HepG2 (cell line): Measurements from ENCODE around the gene GTPBP6. TPM values are rescaled to one million over a fixed set of nuclear protein-coding genes. Genes with fewer than 3 reads are reported as not detected.

Experiments used
- ATF1 ChIP-seq: IDR thresholded peaks from 2 replicates; pipeline ENCODE4 v1.6.1; 2016; ENCODE audit warnings: mild to moderate bottlenecking, control low read depth
- FOXK2 ChIP-seq: fragments of 450-650 bp; IDR thresholded peaks from 2 replicates; pipeline ENCODE4 v1.6.1; 2016
- FOXM1 ChIP-seq: sonication (generic); formaldehyde crosslinking; IDR thresholded peaks from 2 replicates; pipeline ENCODE4 v1.5.0; 2020; ENCODE audit warnings: missing genetic modification reagents
- FOXP1 ChIP-seq, 2 experiments: fragments of 450-650 bp in 1 of 2; IDR thresholded peaks; 2 replicates each; pipeline ENCODE4 v1.6.1; 2017 to 2018; ENCODE audit warnings: antibody characterized with exemption in 1 of 2
- SMARCE1 ChIP-seq: fragments of 450-650 bp; IDR thresholded peaks from 2 replicates; pipeline ENCODE4 v1.6.1; 2017; ENCODE audit warnings: borderline replicate concordance
- ZNF451 ChIP-seq: sonication (generic); formaldehyde crosslinking; IDR thresholded peaks from 2 replicates; pipeline ENCODE4 v1.5.0; 2020; ENCODE audit warnings: mild to moderate bottlenecking, missing genetic modification reagents
- polyA plus RNA-seq, 8 experiments: library from polyadenylated mRNA; depleted of rRNA in 3 of 8; stranded (reverse) in 7 of 8; unstranded in 1 of 8; fragments of >200 nt; fragmentation: Illumina TruSeq in 4 of 8; extraction: Trizol in 4 of 8; gene quantifications; 2 replicates each; pipeline versions ENCODE4 v1.2.1 to v1.2.3, GENCODE V29; 2011 to 2016; ENCODE audit warnings: low read depth in 4 of 8, missing spikeins in 1 of 8, mixed read lengths in 1 of 8; ENCODE audit not compliant: insufficient read depth in 1 of 8
- total RNA-seq, 5 experiments: library from RNA; depleted of rRNA; stranded (reverse); fragments of >200 nt; fragmentation: Illumina TruSeq; extraction: Trizol; gene quantifications; 2 replicates each; pipeline ENCODE4 v1.2.3, GENCODE V29; 2016; ENCODE audit warnings: low read depth in 1 of 5
- TF ChIP-seq, protein P1 (sequence below): sonication (generic); formaldehyde crosslinking; conservative IDR thresholded peaks from 2 replicates; pipeline ENCODE4 v1.5.0; 2020; ENCODE audit warnings: missing genetic modification reagents
- TF ChIP-seq, protein P2 (sequence below), 2 experiments: fragments of 450-650 bp in 1 of 2; sonication (generic) in 1 of 2; formaldehyde crosslinking in 1 of 2; IDR thresholded peaks; 2 replicates each; pipeline versions ENCODE4 v1.6.1 to v1.8.0; 2016 to 2022; ENCODE audit warnings: antibody characterized with exemption in 1 of 2, mild to moderate bottlenecking in 1 of 2, missing genetic modification reagents in 1 of 2

GTPBP6 gene
- total and polyA plus RNA-seq, 2 of the 13 experiments (the other 11 are each of a cell fraction or from before 2014, with no cell fraction given): 20.2 to 39.6 TPM

DNA sequence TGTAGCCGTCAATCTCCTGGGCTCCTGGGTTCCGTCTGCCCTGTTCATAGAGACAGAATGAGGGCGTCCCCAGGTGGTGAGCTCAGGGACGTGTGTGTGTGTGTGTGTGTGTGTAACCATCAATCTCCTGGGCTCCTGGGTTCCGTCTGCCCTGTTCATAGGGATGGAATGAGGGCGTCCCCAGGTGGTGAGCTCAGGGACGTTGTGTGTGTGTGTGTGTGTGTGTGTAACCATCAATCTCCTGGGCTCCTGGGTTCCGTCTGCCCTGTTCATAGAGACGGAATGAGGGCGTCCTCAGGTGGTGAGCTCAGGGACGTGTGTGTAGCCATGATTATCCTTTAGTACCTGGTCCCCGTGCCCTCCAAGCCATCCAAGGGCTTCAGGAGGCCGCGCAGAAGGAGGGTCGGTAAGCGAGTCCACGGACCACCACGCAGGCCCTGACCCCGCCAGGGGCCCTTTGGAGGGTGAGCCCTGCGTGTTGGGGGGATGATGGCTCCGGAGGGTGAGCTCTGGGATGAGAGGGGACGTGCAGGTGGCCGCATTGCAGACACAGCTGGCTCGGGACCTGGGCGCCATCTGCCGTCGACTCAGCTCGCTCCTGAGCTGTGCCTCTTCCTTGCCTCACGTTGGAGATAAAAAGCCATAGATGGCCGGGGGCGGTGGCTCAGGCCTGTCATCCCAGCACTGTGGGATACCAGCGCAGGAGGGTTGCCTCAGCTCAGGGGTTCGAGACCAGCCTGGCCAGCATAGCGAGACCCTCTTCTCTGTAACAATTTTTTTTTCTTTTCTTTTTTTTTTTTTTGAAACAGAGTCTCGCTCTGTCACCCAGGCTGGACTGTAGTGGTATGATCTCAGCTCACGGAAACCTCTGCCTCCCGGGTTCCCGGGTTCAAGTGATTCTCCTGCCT is 5.4 kb upstream of the GTPBP6 start (continued):
- no peak for TF ChIP-seq FOXP1 (IDR thresholded peaks at IDR 0.05)
- TF ChIP-seq FOXP1 (CRISPR knock-in tag; IDR thresholded peaks at IDR 0.05): no peak
- TF ChIP-seq, protein P1, sequence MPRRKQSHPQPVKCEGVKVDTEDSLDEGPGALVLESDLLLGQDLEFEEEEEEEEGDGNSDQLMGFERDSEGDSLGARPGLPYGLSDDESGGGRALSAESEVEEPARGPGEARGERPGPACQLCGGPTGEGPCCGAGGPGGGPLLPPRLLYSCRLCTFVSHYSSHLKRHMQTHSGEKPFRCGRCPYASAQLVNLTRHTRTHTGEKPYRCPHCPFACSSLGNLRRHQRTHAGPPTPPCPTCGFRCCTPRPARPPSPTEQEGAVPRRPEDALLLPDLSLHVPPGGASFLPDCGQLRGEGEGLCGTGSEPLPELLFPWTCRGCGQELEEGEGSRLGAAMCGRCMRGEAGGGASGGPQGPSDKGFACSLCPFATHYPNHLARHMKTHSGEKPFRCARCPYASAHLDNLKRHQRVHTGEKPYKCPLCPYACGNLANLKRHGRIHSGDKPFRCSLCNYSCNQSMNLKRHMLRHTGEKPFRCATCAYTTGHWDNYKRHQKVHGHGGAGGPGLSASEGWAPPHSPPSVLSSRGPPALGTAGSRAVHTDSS: no peak
- TF ChIP-seq FOXK2: no peak
- TF ChIP-seq, protein P2, sequence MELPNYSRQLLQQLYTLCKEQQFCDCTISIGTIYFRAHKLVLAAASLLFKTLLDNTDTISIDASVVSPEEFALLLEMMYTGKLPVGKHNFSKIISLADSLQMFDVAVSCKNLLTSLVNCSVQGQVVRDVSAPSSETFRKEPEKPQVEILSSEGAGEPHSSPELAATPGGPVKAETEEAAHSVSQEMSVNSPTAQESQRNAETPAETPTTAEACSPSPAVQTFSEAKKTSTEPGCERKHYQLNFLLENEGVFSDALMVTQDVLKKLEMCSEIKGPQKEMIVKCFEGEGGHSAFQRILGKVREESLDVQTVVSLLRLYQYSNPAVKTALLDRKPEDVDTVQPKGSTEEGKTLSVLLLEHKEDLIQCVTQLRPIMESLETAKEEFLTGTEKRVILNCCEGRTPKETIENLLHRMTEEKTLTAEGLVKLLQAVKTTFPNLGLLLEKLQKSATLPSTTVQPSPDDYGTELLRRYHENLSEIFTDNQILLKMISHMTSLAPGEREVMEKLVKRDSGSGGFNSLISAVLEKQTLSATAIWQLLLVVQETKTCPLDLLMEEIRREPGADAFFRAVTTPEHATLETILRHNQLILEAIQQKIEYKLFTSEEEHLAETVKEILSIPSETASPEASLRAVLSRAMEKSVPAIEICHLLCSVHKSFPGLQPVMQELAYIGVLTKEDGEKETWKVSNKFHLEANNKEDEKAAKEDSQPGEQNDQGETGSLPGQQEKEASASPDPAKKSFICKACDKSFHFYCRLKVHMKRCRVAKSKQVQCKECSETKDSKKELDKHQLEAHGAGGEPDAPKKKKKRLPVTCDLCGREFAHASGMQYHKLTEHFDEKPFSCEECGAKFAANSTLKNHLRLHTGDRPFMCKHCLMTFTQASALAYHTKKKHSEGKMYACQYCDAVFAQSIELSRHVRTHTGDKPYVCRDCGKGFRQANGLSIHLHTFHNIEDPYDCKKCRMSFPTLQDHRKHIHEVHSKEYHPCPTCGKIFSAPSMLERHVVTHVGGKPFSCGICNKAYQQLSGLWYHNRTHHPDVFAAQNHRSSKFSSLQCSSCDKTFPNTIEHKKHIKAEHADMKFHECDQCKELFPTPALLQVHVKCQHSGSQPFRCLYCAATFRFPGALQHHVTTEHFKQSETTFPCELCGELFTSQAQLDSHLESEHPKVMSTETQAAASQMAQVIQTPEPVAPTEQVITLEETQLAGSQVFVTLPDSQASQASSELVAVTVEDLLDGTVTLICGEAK (IDR thresholded peaks at IDR 0.05): no peak
- TF ChIP-seq, protein P2 (CRISPR knock-in tag; IDR thresholded peaks at IDR 0.05): no peak; the same call in 1 of the 2 replicates
- TF ChIP-seq FOXM1 (CRISPR knock-in tag): no peak
- TF ChIP-seq ZNF451: peak; percentile 52; the same call in 1 of the 2 replicates
- no peak for TF ChIP-seq SMARCE1
- TF ChIP-seq ATF1 (CRISPR knock-in tag): no peak
